ENCODE data around the gene HOXC6.

DNA sequence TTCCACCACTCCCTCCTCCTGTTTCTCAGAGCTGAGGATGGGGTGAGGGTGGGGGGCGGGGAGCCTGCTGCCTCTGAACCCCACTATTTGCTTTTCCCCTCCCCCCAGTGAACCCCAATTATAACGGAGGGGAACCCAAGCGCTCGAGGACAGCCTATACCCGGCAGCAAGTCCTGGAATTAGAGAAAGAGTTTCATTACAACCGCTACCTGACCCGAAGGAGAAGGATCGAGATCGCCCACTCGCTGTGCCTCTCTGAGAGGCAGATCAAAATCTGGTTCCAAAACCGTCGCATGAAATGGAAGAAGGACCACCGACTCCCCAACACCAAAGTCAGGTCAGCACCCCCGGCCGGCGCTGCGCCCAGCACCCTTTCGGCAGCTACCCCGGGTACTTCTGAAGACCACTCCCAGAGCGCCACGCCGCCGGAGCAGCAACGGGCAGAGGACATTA lies 26.5 kb downstream of the HOXC6 start:
- TF ChIP-seq, protein P1, sequence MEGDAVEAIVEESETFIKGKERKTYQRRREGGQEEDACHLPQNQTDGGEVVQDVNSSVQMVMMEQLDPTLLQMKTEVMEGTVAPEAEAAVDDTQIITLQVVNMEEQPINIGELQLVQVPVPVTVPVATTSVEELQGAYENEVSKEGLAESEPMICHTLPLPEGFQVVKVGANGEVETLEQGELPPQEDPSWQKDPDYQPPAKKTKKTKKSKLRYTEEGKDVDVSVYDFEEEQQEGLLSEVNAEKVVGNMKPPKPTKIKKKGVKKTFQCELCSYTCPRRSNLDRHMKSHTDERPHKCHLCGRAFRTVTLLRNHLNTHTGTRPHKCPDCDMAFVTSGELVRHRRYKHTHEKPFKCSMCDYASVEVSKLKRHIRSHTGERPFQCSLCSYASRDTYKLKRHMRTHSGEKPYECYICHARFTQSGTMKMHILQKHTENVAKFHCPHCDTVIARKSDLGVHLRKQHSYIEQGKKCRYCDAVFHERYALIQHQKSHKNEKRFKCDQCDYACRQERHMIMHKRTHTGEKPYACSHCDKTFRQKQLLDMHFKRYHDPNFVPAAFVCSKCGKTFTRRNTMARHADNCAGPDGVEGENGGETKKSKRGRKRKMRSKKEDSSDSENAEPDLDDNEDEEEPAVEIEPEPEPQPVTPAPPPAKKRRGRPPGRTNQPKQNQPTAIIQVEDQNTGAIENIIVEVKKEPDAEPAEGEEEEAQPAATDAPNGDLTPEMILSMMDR (IDR thresholded peaks at IDR 0.05), result no peak
- no peak for TF ChIP-seq POLR2A (IDR thresholded peaks at IDR 0.05)

All from heart left ventricle (tissue), 13 donors.